Activated CD4-positive, alpha-beta T cell treated with anti-CD3 and anti-CD28 coated beads, Interleukin-2, amount 10 ng/mL, durations not matched to agents 7 days and 5 days (primary cell): ENCODE measurements around the gene GALNTL6. TPM values are rescaled to one million over a fixed set of nuclear protein-coding genes. Genes with fewer than 3 reads are reported as not detected.

Experiments
- CTCF ChIA-PET: fragments of 350-600 bp; sonication (Branson Sonifier 250); formaldehyde crosslinking; loops from one replicate; lab custom pipeline; 2021; ENCODE audit warnings: antibody characterized with exemption; lab: Charles Lee
- POLR2A ChIA-PET: fragments of 350-600 bp; sonication (Branson Sonifier 250); formaldehyde crosslinking; loops from one replicate; lab custom pipeline; 2021; ENCODE audit warnings: antibody characterized with exemption; lab: Charles Lee
- DNase-seq: peaks from one replicate; pipeline ENCODE4 v3.0.0-alpha.2; 2020
- H3K27ac Mint-ChIP-seq: one replicate; pipeline ENCODE4 v1.8.0; 2021; ENCODE audit warnings: mild to moderate bottlenecking, moderate library complexity, mixed read lengths
- H3K27me3 Mint-ChIP-seq: one replicate; pipeline ENCODE4 v1.8.0; 2021; ENCODE audit warnings: mixed read lengths
- H3K36me3 Mint-ChIP-seq: one replicate; pipeline ENCODE4 v1.8.0; 2021; ENCODE audit warnings: low read depth, mixed read lengths
- H3K4me1 Mint-ChIP-seq: one replicate; pipeline ENCODE4 v1.8.0; 2021; ENCODE audit warnings: mixed read lengths
- H3K4me3 Mint-ChIP-seq: one replicate; pipeline ENCODE4 v1.8.0; 2021; ENCODE audit warnings: mild to moderate bottlenecking, moderate library complexity, mixed read lengths
- H3K9me3 Mint-ChIP-seq: one replicate; pipeline ENCODE4 v1.8.0; 2021; ENCODE audit warnings: mixed read lengths
- total RNA-seq, 2 experiments: library from RNA; stranded (reverse); gene quantifications; one replicate each; pipeline ENCODE4 v1.2.3, GENCODE V29; 2021

The GALNTL6 gene
- total RNA-seq, 2 experiments from 2014 or later = not detected

GRCh38 chr4:172155838-172156345 lies 342.7 kb downstream of the GALNTL6 start:
- POLR2A ChIA-PET = no interaction called here

GRCh38 chr4:172157946-172158345 lies 344.7 kb downstream of the GALNTL6 start:
- no peaks in the 10 kb centered on the region for H3K9me3 Mint-ChIP-seq
- no peaks in the 10 kb centered on the region for H3K36me3 Mint-ChIP-seq
- no peaks in the 10 kb centered on the region for H3K4me1 Mint-ChIP-seq
- no peak overlapping the region for H3K4me3 Mint-ChIP-seq
- H3K27me3 Mint-ChIP-seq = no peaks in the 10 kb centered on the region
- no peak for DNase-seq
- H3K27ac Mint-ChIP-seq = no peak overlapping the region
- ChIA-PET CTCF (no interaction called here), POLR2A (no interaction called here)

More at GRCh38 chr4:172155838-172156345, 342.7 kb downstream of the GALNTL6 start:
- no peaks in the 10 kb centered on the region for H3K9me3 Mint-ChIP-seq
- no peak overlapping the region for H3K4me3 Mint-ChIP-seq
- H3K27ac Mint-ChIP-seq = no peak overlapping the region
- no peaks in the 10 kb centered on the region for H3K27me3 Mint-ChIP-seq
- no peaks in the 10 kb centered on the region for H3K4me1 Mint-ChIP-seq
- H3K36me3 Mint-ChIP-seq = no peaks in the 10 kb centered on the region
- CTCF ChIA-PET = interaction anchor here (0.7 kb wide), 1 partner anchor 35 kb away, joined by 3 read pairs; no protein-coding TSS in a partner anchor
- DNase-seq = no peak

DNA sequence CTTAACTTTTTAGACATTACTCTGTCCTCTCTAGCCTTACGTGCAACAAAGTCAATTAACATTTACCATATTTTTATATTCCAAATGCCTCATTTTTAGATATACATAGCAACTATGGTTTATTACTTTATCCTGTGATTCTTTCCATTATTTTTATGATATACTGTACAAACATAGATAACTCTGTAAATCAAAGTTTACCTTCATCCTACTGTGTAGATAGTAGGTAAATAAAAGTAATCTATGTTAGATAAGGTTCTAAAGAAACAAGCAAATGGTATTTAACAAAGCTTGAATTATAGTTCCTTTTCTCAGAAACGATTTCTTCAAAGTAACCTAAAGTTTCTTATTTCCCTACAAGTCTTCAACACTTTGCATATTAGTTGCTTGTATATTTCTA lies 350.0 kb downstream of the GALNTL6 start:
- POLR2A ChIA-PET = no interaction called here
- DNase-seq = no peak
- Mint-ChIP-seq H3K4me3 (no peak overlapping the region), H3K4me1 (no peaks in the 10 kb centered on the region), H3K9me3 (no peaks in the 10 kb centered on the region), H3K27ac (no peak overlapping the region), H3K27me3 (no peaks in the 10 kb centered on the region), H3K36me3 (no peaks in the 10 kb centered on the region)
- CTCF ChIA-PET = no interaction called here

- Mint-ChIP-seq H3K4me1 (no peaks in the 10 kb centered on the region), H3K27me3 (no peaks in the 10 kb centered on the region)
- CTCF ChIA-PET = no interaction called here
Observed at GRCh38 chr4:172168888-172169287, 355.7 kb downstream of the GALNTL6 start.

DNA sequence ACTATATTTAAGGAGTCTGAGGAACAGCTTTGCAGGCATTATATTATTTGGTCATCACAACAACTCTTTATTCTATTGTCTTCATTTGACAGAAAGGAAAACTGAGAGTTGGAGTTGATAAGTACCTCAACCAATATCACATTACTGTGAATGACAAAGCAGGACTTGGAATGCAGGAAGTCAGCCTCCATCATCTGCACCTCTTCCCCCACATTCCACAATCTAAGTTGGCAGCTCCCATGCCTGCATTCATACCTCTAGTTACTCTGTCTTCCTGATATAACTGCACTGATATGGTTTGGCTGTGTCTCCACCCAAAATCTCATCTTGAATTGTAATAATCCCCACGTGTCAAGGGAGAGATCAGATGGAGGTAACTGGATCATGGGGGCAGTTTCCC lies 356.7 kb downstream of the GALNTL6 start:
- H3K36me3 Mint-ChIP-seq = no peaks in the 10 kb centered on the region
- H3K27me3 Mint-ChIP-seq = no peaks in the 10 kb centered on the region
- no peaks in the 10 kb centered on the region for H3K9me3 Mint-ChIP-seq
- CTCF ChIA-PET = no interaction called here
- no peaks in the 10 kb centered on the region for H3K4me1 Mint-ChIP-seq
- POLR2A ChIA-PET = no interaction called here
- DNase-seq = no peak
- no peak overlapping the region for H3K4me3 Mint-ChIP-seq
- no peak overlapping the region for H3K27ac Mint-ChIP-seq

More at GRCh38 chr4:172168888-172169287, 355.7 kb downstream of the GALNTL6 start:
- DNase-seq = no peak
- Mint-ChIP-seq H3K4me3 (no peak overlapping the region), H3K9me3 (no peaks in the 10 kb centered on the region), H3K36me3 (no peaks in the 10 kb centered on the region), H3K27ac (no peak overlapping the region)
- POLR2A ChIA-PET = no interaction called here

DNA sequence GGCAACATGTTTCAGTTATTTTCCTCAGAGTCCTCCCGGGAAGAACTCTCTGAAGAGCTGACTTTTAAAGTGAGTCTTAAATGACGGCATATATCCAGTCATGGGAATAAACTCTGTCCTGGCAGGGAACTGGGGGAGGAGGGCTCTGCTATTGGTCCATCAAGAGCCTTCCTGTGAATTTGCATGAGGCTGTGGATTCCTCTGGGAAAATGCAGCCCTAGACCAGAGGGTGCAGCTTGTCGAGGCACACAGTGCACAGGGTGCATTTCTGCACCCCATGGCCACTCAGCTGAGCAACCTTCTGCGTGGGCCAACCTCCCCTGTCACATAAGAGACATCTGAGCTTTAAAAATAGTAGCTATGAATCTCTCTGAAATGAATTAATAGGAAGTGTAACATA lies 360.0 kb downstream of the GALNTL6 start:
- H3K4me1 Mint-ChIP-seq = no peaks in the 10 kb centered on the region
- H3K27me3 Mint-ChIP-seq = no peaks in the 10 kb centered on the region
- CTCF ChIA-PET = no interaction called here
- H3K36me3 Mint-ChIP-seq = no peaks in the 10 kb centered on the region
- POLR2A ChIA-PET = no interaction called here
- no peak for DNase-seq
- no peak overlapping the region for H3K27ac Mint-ChIP-seq
- peaks cover 1% of the 10 kb centered on the region for H3K9me3 Mint-ChIP-seq
- no peak overlapping the region for H3K4me3 Mint-ChIP-seq

GRCh38 chr4:172177382-172177781 lies 364.2 kb downstream of the GALNTL6 start:
- H3K9me3 Mint-ChIP-seq = peaks cover 1% of the 10 kb centered on the region
- no peak overlapping the region for H3K4me3 Mint-ChIP-seq
- ChIA-PET POLR2A (no interaction called here), CTCF (no interaction called here)
- no peak overlapping the region for H3K27ac Mint-ChIP-seq
- H3K36me3 Mint-ChIP-seq = no peaks in the 10 kb centered on the region
- no peaks in the 10 kb centered on the region for H3K4me1 Mint-ChIP-seq
- no peaks in the 10 kb centered on the region for H3K27me3 Mint-ChIP-seq
- DNase-seq = no peak

DNA sequence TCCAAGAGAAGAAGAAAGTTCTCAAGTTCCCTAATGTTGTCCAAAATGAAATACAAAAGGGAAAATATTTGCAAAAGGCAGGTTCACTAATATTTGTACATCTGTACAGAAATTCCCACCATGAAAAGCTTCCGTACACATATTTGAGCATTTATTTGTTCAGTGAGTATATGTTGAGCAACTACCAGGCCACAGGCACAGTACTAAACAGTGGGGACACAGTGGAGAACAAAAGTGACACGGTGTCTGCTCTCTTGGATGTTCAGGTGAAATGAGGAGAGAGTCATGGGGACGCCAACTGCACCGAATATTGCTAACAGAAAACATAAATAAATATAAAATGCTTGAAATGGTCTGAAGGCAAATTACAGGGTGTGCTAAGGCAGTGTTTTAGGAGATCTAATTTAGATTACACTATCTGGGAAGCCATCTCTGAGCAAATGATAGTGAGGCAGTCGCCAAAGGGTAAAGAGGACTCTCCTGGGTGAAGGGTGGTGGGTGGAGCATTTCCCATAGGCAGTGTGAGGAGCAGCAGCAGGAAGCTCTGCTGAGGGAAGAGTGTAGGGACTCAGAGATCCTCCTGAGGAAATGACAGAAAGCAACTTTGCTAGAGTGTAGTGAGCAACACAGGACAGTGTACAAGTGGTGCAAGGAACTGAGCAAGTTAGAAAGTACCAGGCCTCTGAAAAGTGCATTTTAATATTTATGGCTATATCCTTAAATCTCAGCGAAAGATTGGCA lies 375.2 kb downstream of the GALNTL6 start:
- Mint-ChIP-seq H3K4me3 (no peak overlapping the region), H3K36me3 (no peaks in the 10 kb centered on the region), H3K4me1 (no peaks in the 10 kb centered on the region), H3K27ac (no peak overlapping the region), H3K27me3 (no peaks in the 10 kb centered on the region), H3K9me3 (no peaks in the 10 kb centered on the region)
- ChIA-PET POLR2A (no interaction called here), CTCF (no interaction called here)
- no peak for DNase-seq

DNA sequence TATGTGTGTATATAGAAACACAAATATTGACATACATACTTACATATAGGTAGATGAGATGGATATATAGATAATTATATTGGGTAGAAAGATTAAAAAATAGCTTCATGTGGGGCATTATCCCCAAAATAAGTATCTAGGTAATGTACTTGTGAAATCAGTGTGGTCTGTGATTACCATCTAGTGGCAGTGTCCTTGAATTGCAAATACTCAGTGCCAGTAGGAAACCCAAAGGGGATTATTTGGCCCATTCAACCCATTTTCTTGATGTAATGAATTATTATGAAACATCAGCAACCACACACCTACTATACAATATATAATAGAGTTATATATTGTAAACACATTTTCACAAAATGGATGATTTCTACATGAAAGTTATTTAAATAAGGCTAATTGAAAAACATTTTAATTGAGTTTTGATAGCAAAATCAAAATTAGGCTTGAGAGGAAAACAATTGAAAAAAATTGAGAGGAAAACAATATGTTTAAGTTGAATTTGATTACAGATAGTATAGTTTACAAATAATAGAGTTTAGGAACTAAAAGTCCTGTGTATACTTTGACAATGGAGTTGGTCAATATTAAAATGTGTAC lies 389.4 kb downstream of the GALNTL6 start:
- no peaks in the 10 kb centered on the region for H3K36me3 Mint-ChIP-seq
- peaks cover 3% of the 10 kb centered on the region for H3K9me3 Mint-ChIP-seq
- H3K27me3 Mint-ChIP-seq = no peaks in the 10 kb centered on the region
- H3K27ac Mint-ChIP-seq = no peak overlapping the region
- CTCF ChIA-PET = no interaction called here
- no peaks in the 10 kb centered on the region for H3K4me1 Mint-ChIP-seq
- POLR2A ChIA-PET = no interaction called here
- H3K4me3 Mint-ChIP-seq = no peak overlapping the region
- DNase-seq = no peak

DNA sequence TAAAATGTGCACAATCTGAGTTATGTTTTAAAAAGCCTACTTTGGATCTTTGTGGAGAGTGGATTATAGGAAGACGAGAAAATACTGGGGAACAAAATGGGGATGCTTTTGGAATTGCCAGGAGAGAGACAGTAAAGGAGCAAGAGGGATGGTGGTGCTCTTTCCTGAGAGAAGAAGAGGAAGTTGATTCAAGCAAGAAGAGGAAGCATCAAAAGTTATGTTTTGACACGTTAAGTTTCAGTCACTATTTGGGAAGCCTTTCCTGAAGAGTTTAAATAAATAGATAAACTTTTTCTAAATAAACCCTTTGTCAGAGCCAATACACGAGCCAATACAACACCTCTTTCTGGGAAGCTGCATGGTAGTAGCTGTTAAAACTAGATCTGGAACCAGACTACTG lies 394.1 kb downstream of the GALNTL6 start:
- POLR2A ChIA-PET = no interaction called here
- Mint-ChIP-seq H3K27me3 (no peaks in the 10 kb centered on the region), H3K36me3 (no peaks in the 10 kb centered on the region)

DNA sequence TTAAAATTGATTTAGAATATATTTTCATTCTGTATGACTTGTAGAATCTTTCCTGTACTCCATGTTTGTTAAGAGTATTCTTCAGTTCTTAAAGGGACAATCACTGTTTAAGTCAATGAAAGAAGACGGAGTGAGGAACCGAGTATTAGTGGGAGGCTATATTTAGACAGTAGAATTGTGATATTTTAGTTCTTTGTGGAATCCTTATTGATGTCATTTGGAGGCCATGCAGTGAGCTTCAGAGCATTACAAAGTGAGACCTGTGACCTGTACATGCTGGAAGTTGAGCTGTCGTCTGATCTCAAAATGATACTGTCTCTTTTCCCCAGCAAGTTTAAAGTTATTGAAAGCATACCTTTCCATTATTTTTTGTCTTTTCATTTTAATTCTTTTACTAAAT lies 394.7 kb downstream of the GALNTL6 start:
- H3K4me3 Mint-ChIP-seq = no peak overlapping the region
- H3K4me1 Mint-ChIP-seq = no peaks in the 10 kb centered on the region
- no peaks in the 10 kb centered on the region for H3K36me3 Mint-ChIP-seq
- ChIA-PET POLR2A (no interaction called here), CTCF (no interaction called here)
- no peak overlapping the region for H3K27ac Mint-ChIP-seq
- no peak for DNase-seq
- H3K9me3 Mint-ChIP-seq = peaks cover 3% of the 10 kb centered on the region
- H3K27me3 Mint-ChIP-seq = no peaks in the 10 kb centered on the region

More for the DNA sequence above, 394.1 kb downstream of the GALNTL6 start:
- CTCF ChIA-PET = no interaction called here
- Mint-ChIP-seq H3K9me3 (peaks cover 3% of the 10 kb centered on the region), H3K27ac (no peak overlapping the region), H3K4me1 (no peaks in the 10 kb centered on the region), H3K4me3 (no peak overlapping the region)
- no peak for DNase-seq

- Mint-ChIP-seq H3K36me3 (no peaks in the 10 kb centered on the region), H3K4me1 (no peaks in the 10 kb centered on the region), H3K27me3 (no peaks in the 10 kb centered on the region), H3K4me3 (no peak overlapping the region), H3K9me3 (no peaks in the 10 kb centered on the region), H3K27ac (no peak overlapping the region)
- ChIA-PET CTCF (no interaction called here), POLR2A (no interaction called here)
- no peak for DNase-seq
Observed at GRCh38 chr4:172220679-172221078, 407.5 kb downstream of the GALNTL6 start.

DNA sequence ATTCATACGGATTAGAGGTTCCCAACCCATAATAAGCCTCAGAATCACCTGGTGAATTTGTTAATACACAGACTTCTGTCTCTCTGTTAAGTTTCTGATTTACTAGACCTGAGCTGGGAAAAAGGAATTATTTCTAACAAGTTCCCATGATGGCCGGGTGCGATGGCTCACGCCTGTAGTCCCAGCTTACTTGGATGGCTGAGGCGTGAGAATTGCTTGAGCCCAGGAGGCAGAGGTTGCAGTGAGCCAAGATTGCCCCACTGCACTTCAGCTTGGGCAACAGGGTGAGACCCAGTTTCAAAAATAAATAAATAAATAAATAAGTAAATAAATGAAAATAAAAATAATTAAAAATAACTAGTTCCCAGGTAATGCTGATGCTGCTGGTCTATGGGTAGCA lies 412.3 kb downstream of the GALNTL6 start:
- Mint-ChIP-seq H3K9me3 (no peaks in the 10 kb centered on the region), H3K4me1 (no peaks in the 10 kb centered on the region), H3K4me3 (no peak overlapping the region), H3K27ac (no peak overlapping the region), H3K36me3 (no peaks in the 10 kb centered on the region), H3K27me3 (no peaks in the 10 kb centered on the region)
- POLR2A ChIA-PET = no interaction called here
- DNase-seq = no peak
- CTCF ChIA-PET = no interaction called here
